Endothelial cell of umbilical vein (primary cell): ENCODE data around the gene FLNB.

Experiments used
- EZH2 ChIP-seq: IDR thresholded peaks from 2 replicates; pipeline ENCODE4 v1.6.1; 2012; ENCODE audit warnings: borderline replicate concordance, low read depth, mild to moderate bottlenecking, moderate library complexity, low read length, inconsistent platforms; ENCODE audit not compliant: severe bottlenecking
- JUN ChIP-seq: IDR thresholded peaks from 2 replicates; pipeline ENCODE4 v1.6.1; 2011; ENCODE audit warnings: borderline replicate concordance, low read depth; ENCODE audit not compliant: insufficient read length, insufficient read depth
- POLR2A ChIP-seq: IDR thresholded peaks from 2 replicates; pipeline ENCODE4 v1.6.1; 2012; ENCODE audit warnings: low read depth, mild to moderate bottlenecking, control low read depth, low read length
- POLR2AphosphoS5 ChIP-seq: IDR thresholded peaks from 2 replicates; pipeline ENCODE4 v1.6.1; 2012; ENCODE audit warnings: low read depth, mild to moderate bottlenecking, control low read depth, low read length, moderate library complexity; ENCODE audit not compliant: insufficient read depth
- TF ChIP-seq, protein P1 (sequence below), 2 donors: IDR thresholded peaks; 1 replicate in 1 of 2; 2 replicates in 1 of 2; pipeline ENCODE4 v1.5.1; 2011; ENCODE audit warnings: low read length in 2 of 2, mild to moderate bottlenecking in 2 of 2, moderate library complexity in 2 of 2, control low read depth in 1 of 2, inconsistent platforms in 1 of 2, low read depth in 1 of 2; ENCODE audit not compliant: insufficient read depth in 1 of 2; ENCODE audit errors: extremely low read depth in 1 of 2

DNA sequence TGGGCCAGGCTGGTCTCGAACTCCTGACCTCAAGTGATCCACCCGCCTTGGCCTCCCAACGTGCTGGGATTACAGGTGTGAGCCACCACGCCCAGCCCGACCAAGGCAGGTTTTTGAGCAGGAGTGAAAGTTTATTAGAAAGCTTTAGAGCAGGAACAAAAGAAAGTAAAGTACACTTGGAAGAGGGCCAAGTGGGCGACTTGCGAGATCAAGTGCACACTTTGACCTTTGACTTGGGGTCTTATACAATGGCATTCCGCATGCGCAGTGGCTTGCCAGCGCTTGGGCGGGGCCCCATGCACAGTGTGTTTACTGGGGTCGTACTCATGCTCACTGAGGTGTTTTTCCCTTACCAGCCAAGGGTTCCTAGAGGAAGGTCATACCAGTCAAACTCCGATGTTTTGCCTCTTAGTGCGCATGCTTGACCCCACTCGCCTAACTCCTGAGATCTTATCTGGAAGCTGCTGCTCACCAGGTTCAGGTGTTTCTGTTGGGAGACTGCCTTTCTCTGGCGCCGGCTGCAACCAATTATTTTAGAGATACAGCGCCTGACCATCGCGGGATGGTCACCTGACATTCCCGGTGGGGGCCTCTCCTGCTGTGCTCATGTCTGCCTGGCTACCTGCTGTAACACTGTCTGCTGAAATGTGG lies 46.9 kb upstream of the FLNB start:
- TF ChIP-seq POLR2A = no peak
- TF ChIP-seq, protein P1, sequence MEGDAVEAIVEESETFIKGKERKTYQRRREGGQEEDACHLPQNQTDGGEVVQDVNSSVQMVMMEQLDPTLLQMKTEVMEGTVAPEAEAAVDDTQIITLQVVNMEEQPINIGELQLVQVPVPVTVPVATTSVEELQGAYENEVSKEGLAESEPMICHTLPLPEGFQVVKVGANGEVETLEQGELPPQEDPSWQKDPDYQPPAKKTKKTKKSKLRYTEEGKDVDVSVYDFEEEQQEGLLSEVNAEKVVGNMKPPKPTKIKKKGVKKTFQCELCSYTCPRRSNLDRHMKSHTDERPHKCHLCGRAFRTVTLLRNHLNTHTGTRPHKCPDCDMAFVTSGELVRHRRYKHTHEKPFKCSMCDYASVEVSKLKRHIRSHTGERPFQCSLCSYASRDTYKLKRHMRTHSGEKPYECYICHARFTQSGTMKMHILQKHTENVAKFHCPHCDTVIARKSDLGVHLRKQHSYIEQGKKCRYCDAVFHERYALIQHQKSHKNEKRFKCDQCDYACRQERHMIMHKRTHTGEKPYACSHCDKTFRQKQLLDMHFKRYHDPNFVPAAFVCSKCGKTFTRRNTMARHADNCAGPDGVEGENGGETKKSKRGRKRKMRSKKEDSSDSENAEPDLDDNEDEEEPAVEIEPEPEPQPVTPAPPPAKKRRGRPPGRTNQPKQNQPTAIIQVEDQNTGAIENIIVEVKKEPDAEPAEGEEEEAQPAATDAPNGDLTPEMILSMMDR (IDR thresholded peaks at IDR 0.05; ENCODE audit: extremely low read depth in 1 of 2, insufficient read depth in 1 of 2, low read depth in 1 of 2, low read length in 2 of 2) = no peak
- no peak for TF ChIP-seq POLR2AphosphoS5
- no peak for TF ChIP-seq EZH2
- TF ChIP-seq JUN = no peak
